Mesenchymal stem cell (in vitro differentiated cells and primary cell): ENCODE results near the gene TRAP1.

Source experiments
- DNase-seq: peaks from one replicate; pipeline ENCODE4 v3.0.0-alpha.2; 2013
- H2AFZ ChIP-seq: one replicate; pipeline ENCODE4 v1.6.1; 2013; ENCODE audit warnings: low read depth, mild to moderate bottlenecking, control low read depth, inconsistent platforms, low read length, moderate library complexity
- H2AK5ac ChIP-seq: 2 replicates; pipeline ENCODE4 v1.6.1; 2013; ENCODE audit warnings: low read length, moderate library complexity, mild to moderate bottlenecking, inconsistent platforms; ENCODE audit not compliant: severe bottlenecking
- H2BK120ac ChIP-seq: one replicate; pipeline ENCODE4 v1.6.1; 2013; ENCODE audit warnings: low read depth, mild to moderate bottlenecking, inconsistent platforms, low read length, moderate library complexity
- H2BK12ac ChIP-seq, 2 experiments: one replicate each; pipeline ENCODE4 v1.6.1; 2013; ENCODE audit warnings: inconsistent platforms in 2 of 2, low read length in 2 of 2, mild to moderate bottlenecking in 2 of 2, moderate library complexity in 2 of 2, control low read depth in 1 of 2
- H2BK15ac ChIP-seq: one replicate; pipeline ENCODE4 v1.6.1; 2013; ENCODE audit warnings: mild to moderate bottlenecking, low read depth, inconsistent platforms; ENCODE audit not compliant: poor library complexity, severe bottlenecking
- H2BK5ac ChIP-seq: 2 replicates; pipeline ENCODE4 v1.6.1; 2013; ENCODE audit warnings: low read depth, mild to moderate bottlenecking, low read length, control low read depth, inconsistent platforms; ENCODE audit not compliant: poor library complexity, severe bottlenecking
- H3K14ac ChIP-seq, 2 experiments: one replicate each; pipeline ENCODE4 v1.6.1; 2013; ENCODE audit warnings: inconsistent platforms in 2 of 2, low read length in 2 of 2, control low read depth in 1 of 2, mild to moderate bottlenecking in 1 of 2, moderate library complexity in 1 of 2
- H3K18ac ChIP-seq, 2 experiments: one replicate each; pipeline ENCODE4 v1.6.1; 2013; ENCODE audit warnings: inconsistent platforms in 2 of 2, low read length in 2 of 2, control low read depth in 1 of 2, low read depth in 1 of 2, mild to moderate bottlenecking in 1 of 2
- H3K23ac ChIP-seq, 2 experiments: one replicate each; pipeline ENCODE4 v1.6.1; 2013; ENCODE audit warnings: inconsistent platforms in 2 of 2, low read length in 2 of 2, mild to moderate bottlenecking in 2 of 2, moderate library complexity in 2 of 2, control low read depth in 1 of 2
- H3K27ac ChIP-seq: 2 replicates; pipeline ENCODE4 v1.5.1; 2013; ENCODE audit warnings: mild to moderate bottlenecking, moderate library complexity, low read length, control low read depth, inconsistent platforms; ENCODE audit not compliant: poor library complexity, severe bottlenecking
- H3K27me3 ChIP-seq, 2 experiments: 2 replicates each; pipeline versions ENCODE4 v1.6.1 to v1.7.0; 2013; ENCODE audit warnings: low read length in 2 of 2, mild to moderate bottlenecking in 2 of 2, moderate library complexity in 2 of 2, control low read depth in 1 of 2, inconsistent platforms in 1 of 2; ENCODE audit not compliant: control insufficient read depth in 1 of 2, insufficient read depth in 1 of 2
- H3K36me3 ChIP-seq, 2 experiments: 2 replicates each; pipeline versions ENCODE4 v1.6.1 to v1.7.0; 2013; ENCODE audit warnings: low read length in 2 of 2, control low read depth in 1 of 2, inconsistent platforms in 1 of 2, low read depth in 1 of 2, mild to moderate bottlenecking in 1 of 2; ENCODE audit not compliant: insufficient read depth in 2 of 2, control insufficient read depth in 1 of 2
- H3K4ac ChIP-seq, 2 experiments: one replicate each; pipeline ENCODE4 v1.6.1; 2013; ENCODE audit warnings: inconsistent platforms in 2 of 2, low read length in 2 of 2, mild to moderate bottlenecking in 2 of 2, moderate library complexity in 2 of 2, control low read depth in 1 of 2, low read depth in 1 of 2
- H3K4me1 ChIP-seq: 2 replicates; pipeline ENCODE4 v1.6.1; 2013; ENCODE audit warnings: low read depth, low read length, control low read depth; ENCODE audit not compliant: control insufficient read depth, insufficient read depth
- H3K4me2 ChIP-seq: 2 replicates; pipeline ENCODE4 v1.6.1; 2013; ENCODE audit warnings: low read length, mild to moderate bottlenecking, inconsistent platforms; ENCODE audit not compliant: poor library complexity, severe bottlenecking
- H3K4me3 ChIP-seq, 2 experiments: 2 replicates each; pipeline versions ENCODE4 v1.5.1 to v1.7.0; 2013; ENCODE audit warnings: low read length in 2 of 2, mild to moderate bottlenecking in 2 of 2, control low read depth in 1 of 2, low read depth in 1 of 2; ENCODE audit not compliant: insufficient read depth in 1 of 2
- H3K79me1 ChIP-seq: replicated peaks from 2 replicates; pipeline ENCODE4 v1.6.1; 2013; ENCODE audit warnings: mild to moderate bottlenecking, control low read depth, low read length, inconsistent platforms; ENCODE audit not compliant: poor library complexity, severe bottlenecking
- H3K9ac ChIP-seq: 2 replicates; pipeline ENCODE4 v1.7.0; 2013; ENCODE audit warnings: mild to moderate bottlenecking, low read length, moderate library complexity
- H3K9me3 ChIP-seq: 2 replicates; pipeline ENCODE4 v1.7.0; 2013; ENCODE audit warnings: mild to moderate bottlenecking, low read length; ENCODE audit not compliant: control insufficient read depth
- H4K8ac ChIP-seq: one replicate; pipeline ENCODE4 v1.6.1; 2013; ENCODE audit warnings: inconsistent platforms, mild to moderate bottlenecking, low read length, moderate library complexity
- H4K91ac ChIP-seq: one replicate; pipeline ENCODE4 v1.6.1; 2013; ENCODE audit warnings: mild to moderate bottlenecking, low read length, inconsistent platforms
- WGBS: methylation state at CpG from one replicate; pipeline ENCODE4 v1.1.7; 2013; ENCODE audit warnings: mixed read lengths; 5-methylcytosine and 5-hydroxymethylcytosine counted together

Gene TRAP1

DNA sequence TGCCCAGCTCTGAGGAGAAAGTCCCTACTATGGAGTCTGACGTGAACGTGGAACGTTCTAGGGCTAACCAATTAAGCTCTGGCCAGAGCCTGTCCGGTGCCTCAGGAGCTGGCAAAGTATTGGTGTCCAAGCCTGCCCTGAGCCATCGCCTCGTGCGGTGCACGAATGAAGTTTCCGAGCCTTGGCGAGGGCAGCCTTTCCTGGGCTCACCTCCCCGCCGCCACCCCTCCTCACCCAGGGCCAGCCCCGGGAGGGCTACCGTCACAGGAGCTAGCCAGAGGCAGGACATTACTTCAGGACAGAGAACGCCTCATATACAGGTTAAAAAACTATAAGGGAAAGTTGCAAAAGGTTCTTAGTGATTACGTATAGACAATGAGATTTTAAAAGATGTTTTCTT lies 23.6 kb upstream of the TRAP1 start:
- no peak overlapping the region for H3K9ac ChIP-seq
- no peaks in the 10 kb centered on the region for H3K27me3 ChIP-seq
- no peak overlapping the region for H3K18ac ChIP-seq
- H2AK5ac ChIP-seq = no peak overlapping the region
- H3K36me3 ChIP-seq = peaks cover 77 to 89% of the 10 kb centered on the region in 2 experiments
- H3K79me1 ChIP-seq = peaks cover 56% of the 10 kb centered on the region
- H3K27ac ChIP-seq = no peak overlapping the region
- no peak overlapping the region for H2BK12ac ChIP-seq
- H4K8ac ChIP-seq = no peak overlapping the region
- no peak for DNase-seq
- no peak overlapping the region for H3K4me2 ChIP-seq
- H3K23ac ChIP-seq = no peak overlapping the region
- no peak overlapping the region for H4K91ac ChIP-seq
- H3K4me1 ChIP-seq = peaks cover 3% of the 10 kb centered on the region
- no peak overlapping the region for H2AFZ ChIP-seq
- no peak overlapping the region for H3K4me3 ChIP-seq
- H2BK120ac ChIP-seq = no peak overlapping the region
- 97% methylated on average over 15 of the region's 16 CpGs for WGBS
- H3K14ac ChIP-seq = no peak overlapping the region
- no peaks in the 10 kb centered on the region for H3K9me3 ChIP-seq
- H2BK5ac ChIP-seq = no peak overlapping the region
- H2BK15ac ChIP-seq = no peak overlapping the region
- no peak overlapping the region for H3K4ac ChIP-seq

DNA sequence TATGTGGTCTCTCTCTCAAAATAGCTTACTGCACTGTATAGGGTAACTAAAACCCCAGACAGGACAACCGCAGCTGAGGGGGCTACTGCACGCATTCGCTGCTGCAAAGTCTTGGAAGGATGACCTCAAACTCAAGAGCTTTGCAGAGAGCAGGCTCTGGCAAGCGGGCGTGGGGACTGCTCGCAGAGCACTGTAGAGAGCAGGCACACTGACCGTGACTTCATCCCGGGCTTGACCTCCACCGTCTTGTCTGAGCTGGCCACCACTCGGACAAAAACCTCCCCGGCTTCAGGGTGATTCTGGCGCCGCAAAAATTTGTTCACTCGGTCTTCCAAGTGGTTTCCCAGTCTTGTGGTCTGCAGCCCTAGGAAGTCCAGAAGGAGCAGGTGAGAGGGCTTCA lies 22.9 kb upstream of the TRAP1 start:
- Histone ChIP-seq H4K8ac (no peak overlapping the region), H3K27me3 (no peaks in the 10 kb centered on the region), H2BK120ac (no peak overlapping the region), H3K18ac (no peak overlapping the region), H3K27ac (no peak overlapping the region), H3K23ac (no peak overlapping the region), H2AFZ (no peak overlapping the region), H3K36me3 (peaks cover 79 to 89% of the 10 kb centered on the region in 2 experiments), H3K14ac (no peak overlapping the region), H2BK5ac (no peak overlapping the region), H4K91ac (no peak overlapping the region), H3K9ac (no peak overlapping the region), H3K4me2 (no peak overlapping the region), H3K4me3 (no peak overlapping the region), H3K79me1 (peaks cover 59% of the 10 kb centered on the region), H2BK15ac (no peak overlapping the region), H2AK5ac (no peak overlapping the region), H3K4me1 (no peaks in the 10 kb centered on the region), H3K9me3 (no peaks in the 10 kb centered on the region), H2BK12ac (no peak overlapping the region), H3K4ac (no peak overlapping the region)
- WGBS = 96% methylated on average over 14 of the region's 14 CpGs
- no peak for DNase-seq

DNA sequence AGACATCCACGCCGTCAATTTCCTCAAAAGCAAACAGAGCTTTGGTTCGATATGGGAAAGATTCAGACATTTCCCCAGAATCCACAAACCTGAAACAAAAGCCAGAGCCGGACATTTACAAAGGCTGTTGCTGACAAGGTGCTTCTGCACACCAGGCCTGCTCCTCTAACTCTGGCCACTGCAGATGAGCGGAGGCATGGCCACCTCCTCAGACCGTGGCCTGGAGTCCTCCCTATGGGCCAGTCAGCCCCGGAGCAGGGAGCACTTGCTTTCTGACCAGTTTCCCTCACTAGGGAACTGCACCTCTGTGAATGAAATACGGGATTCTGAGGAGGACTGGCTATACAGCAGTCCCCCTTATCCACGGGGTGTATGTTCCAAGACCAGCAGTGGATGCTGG lies 22.3 kb upstream of the TRAP1 start:
- no peak overlapping the region for H2BK15ac ChIP-seq
- H2BK5ac ChIP-seq = no peak overlapping the region
- H3K14ac ChIP-seq = no peak overlapping the region
- H2BK120ac ChIP-seq = no peak overlapping the region
- 99% methylated on average over 9 of the region's 9 CpGs for WGBS
- H3K9ac ChIP-seq = no peak overlapping the region
- peaks cover 82 to 89% of the 10 kb centered on the region in 2 experiments for H3K36me3 ChIP-seq
- H3K4ac ChIP-seq = no peak overlapping the region
- no peak overlapping the region for H3K23ac ChIP-seq
- H2AFZ ChIP-seq = no peak overlapping the region
- no peak overlapping the region for H2BK12ac ChIP-seq
- H3K27me3 ChIP-seq = no peaks in the 10 kb centered on the region
- no peak overlapping the region for H3K4me3 ChIP-seq
- DNase-seq = no peak
- no peak overlapping the region for H4K8ac ChIP-seq
- no peaks in the 10 kb centered on the region for H3K9me3 ChIP-seq
- H3K4me1 ChIP-seq = no peaks in the 10 kb centered on the region
- H3K4me2 ChIP-seq = no peak overlapping the region
- H2AK5ac ChIP-seq = no peak overlapping the region
- H3K79me1 ChIP-seq = peaks cover 62% of the 10 kb centered on the region
- H3K18ac ChIP-seq = no peak overlapping the region
- H4K91ac ChIP-seq = no peak overlapping the region
- no peak overlapping the region for H3K27ac ChIP-seq

DNA sequence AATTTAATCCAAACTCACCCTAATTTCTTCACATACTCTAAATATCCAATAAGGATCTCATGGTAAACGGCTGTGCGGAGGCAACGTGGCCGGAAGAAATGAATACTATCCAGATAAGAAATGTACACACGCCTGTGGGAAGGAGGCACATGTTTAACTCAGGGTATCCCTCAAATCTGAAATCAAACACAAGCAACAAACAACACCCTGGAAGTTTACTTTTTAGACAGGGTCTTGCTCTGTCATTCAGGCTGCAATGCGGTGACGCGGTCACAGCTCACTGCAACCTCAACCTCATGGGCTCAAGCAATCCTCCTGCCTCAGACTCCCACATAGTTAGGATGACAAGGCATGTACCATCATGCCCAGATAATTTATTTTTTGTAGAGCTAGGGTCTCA lies 21.2 kb upstream of the TRAP1 start:
- no peaks in the 10 kb centered on the region for H3K9me3 ChIP-seq
- DNase-seq = no peak
- no peak overlapping the region for H2AFZ ChIP-seq
- H3K18ac ChIP-seq = no peak overlapping the region
- H3K14ac ChIP-seq = no peak overlapping the region
- no peak overlapping the region for H4K91ac ChIP-seq
- H3K27ac ChIP-seq = no peak overlapping the region
- H4K8ac ChIP-seq = no peak overlapping the region
- no peak overlapping the region for H3K9ac ChIP-seq
- H2BK5ac ChIP-seq = no peak overlapping the region
- no peak overlapping the region for H3K4me3 ChIP-seq
- H2BK12ac ChIP-seq = no peak overlapping the region
- 97% methylated on average over 8 of the region's 8 CpGs for WGBS
- peaks cover 82 to 88% of the 10 kb centered on the region in 2 experiments for H3K36me3 ChIP-seq
- no peaks in the 10 kb centered on the region for H3K27me3 ChIP-seq
- no peak overlapping the region for H3K4ac ChIP-seq
- H2AK5ac ChIP-seq = no peak overlapping the region
- H2BK120ac ChIP-seq = no peak overlapping the region
- peaks cover 66% of the 10 kb centered on the region for H3K79me1 ChIP-seq
- H3K4me2 ChIP-seq = no peak overlapping the region
- no peaks in the 10 kb centered on the region for H3K4me1 ChIP-seq
- no peak overlapping the region for H3K23ac ChIP-seq
- H2BK15ac ChIP-seq = no peak overlapping the region
